HEK293T (cell line): ENCODE data around the gene UBE2L3.
"Not testable (repeated sequence)": the region's sequence is repeated elsewhere in the genome, so short reads cannot be mapped to it uniquely, and the experiment has no call there.

Experiments used
- ARNT ChIP-seq: fragments of 450-650 bp; IDR thresholded peaks from 2 replicates; pipeline ENCODE4 v1.6.1; 2017; ENCODE audit warnings: mild to moderate bottlenecking
- BHLHE40 ChIP-seq: fragments of 450-650 bp; IDR thresholded peaks from 2 replicates; pipeline ENCODE4 v1.6.1; 2016; ENCODE audit warnings: mild to moderate bottlenecking, moderate library complexity, borderline replicate concordance
- CTBP1 ChIP-seq: fragments of 450-650 bp; IDR thresholded peaks from 2 replicates; pipeline ENCODE4 v1.6.1; 2016; ENCODE audit warnings: borderline replicate concordance
- ELF4 ChIP-seq: fragments of 450-650 bp; IDR thresholded peaks from 2 replicates; pipeline ENCODE4 v1.6.1; 2017; ENCODE audit warnings: antibody characterized with exemption
- FOXA1 ChIP-seq: fragments of 450-650 bp; IDR thresholded peaks from 2 replicates; pipeline ENCODE4 v1.6.1; 2016; ENCODE audit warnings: mild to moderate bottlenecking
- FOXK2 ChIP-seq: fragments of 450-650 bp; IDR thresholded peaks from 2 replicates; pipeline ENCODE4 v1.6.1; 2016; ENCODE audit warnings: mild to moderate bottlenecking
- FOXM1 ChIP-seq: fragments of 450-650 bp; IDR thresholded peaks from 2 replicates; pipeline ENCODE4 v1.6.1; 2017; ENCODE audit warnings: mild to moderate bottlenecking, borderline replicate concordance
- HDGF ChIP-seq: fragments of 450-650 bp; IDR thresholded peaks from 2 replicates; pipeline ENCODE4 v1.6.1; 2017; ENCODE audit warnings: antibody characterized with exemption, borderline replicate concordance
- NFRKB ChIP-seq: fragments of 450-650 bp; IDR thresholded peaks from 2 replicates; pipeline ENCODE4 v1.6.1; 2016; ENCODE audit warnings: mild to moderate bottlenecking, moderate library complexity
- PKNOX1 ChIP-seq: fragments of 450-650 bp; IDR thresholded peaks from 2 replicates; pipeline ENCODE4 v1.6.1; 2016
- SP1 ChIP-seq: fragments of 450-650 bp; IDR thresholded peaks from 2 replicates; pipeline ENCODE4 v1.6.1; 2017
- SUZ12 ChIP-seq: fragments of 450-650 bp; IDR thresholded peaks from 2 replicates; pipeline ENCODE4 v1.6.1; 2016; ENCODE audit warnings: mild to moderate bottlenecking
- TARDBP ChIP-seq: fragments of 450-650 bp; IDR thresholded peaks from 2 replicates; pipeline ENCODE4 v1.6.1; 2016
- ZNF384 ChIP-seq: fragments of 450-650 bp; IDR thresholded peaks from 2 replicates; pipeline ENCODE4 v1.6.1; 2016

- TF ChIP-seq FOXK2, FOXM1, SP1, TARDBP, PKNOX1, NFRKB, SUZ12, FOXA1, ZNF384, BHLHE40, HDGF, CTBP1, ELF4, ARNT: not testable (repeated sequence)
Observed at GRCh38 chr22:21569076-21569427, 1.5 kb downstream of the UBE2L3 start.
